Choroid plexus epithelial cell (primary cell): ENCODE measurements around the gene RAX.
A peak's percentile ranks its signal among the peaks of the same experiment; 100 is the strongest.

Source experiments
- DNase-seq: peaks from one replicate; pipeline ENCODE4 v3.0.0-alpha.2; 2010; ENCODE audit warnings: low read depth
- H3K4me3 ChIP-seq: 2 replicates; pipeline ENCODE4 v1.5.1; 2011; ENCODE audit warnings: low read depth, mild to moderate bottlenecking, control low read depth, low read length, moderate library complexity
- TF ChIP-seq, protein P1 (sequence below): conservative IDR thresholded peaks from 2 replicates; pipeline ENCODE4 v1.5.1; 2011; ENCODE audit warnings: low read depth, mild to moderate bottlenecking, control low read depth, inconsistent platforms, low read length, moderate library complexity

Gene RAX

DNA sequence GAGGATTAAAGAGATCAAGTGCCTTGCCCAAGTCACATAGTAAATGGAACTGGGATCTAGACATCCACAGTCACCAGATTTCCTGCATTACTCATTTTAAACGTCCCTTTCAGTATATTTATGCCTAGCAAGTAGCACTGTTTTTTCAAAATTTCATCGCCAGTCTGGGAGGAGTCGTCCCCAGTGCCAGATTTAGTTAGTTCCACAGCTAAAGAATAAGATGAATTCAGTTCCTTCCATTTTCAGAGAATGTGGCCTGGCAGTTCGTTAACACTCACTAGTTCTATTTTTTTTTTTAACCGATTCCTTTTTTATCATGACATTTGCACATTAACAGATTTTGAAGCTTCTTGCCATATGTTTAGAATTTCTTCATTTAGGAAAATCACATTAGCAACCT lies 42.1 kb downstream of the RAX start:
- TF ChIP-seq, protein P1, sequence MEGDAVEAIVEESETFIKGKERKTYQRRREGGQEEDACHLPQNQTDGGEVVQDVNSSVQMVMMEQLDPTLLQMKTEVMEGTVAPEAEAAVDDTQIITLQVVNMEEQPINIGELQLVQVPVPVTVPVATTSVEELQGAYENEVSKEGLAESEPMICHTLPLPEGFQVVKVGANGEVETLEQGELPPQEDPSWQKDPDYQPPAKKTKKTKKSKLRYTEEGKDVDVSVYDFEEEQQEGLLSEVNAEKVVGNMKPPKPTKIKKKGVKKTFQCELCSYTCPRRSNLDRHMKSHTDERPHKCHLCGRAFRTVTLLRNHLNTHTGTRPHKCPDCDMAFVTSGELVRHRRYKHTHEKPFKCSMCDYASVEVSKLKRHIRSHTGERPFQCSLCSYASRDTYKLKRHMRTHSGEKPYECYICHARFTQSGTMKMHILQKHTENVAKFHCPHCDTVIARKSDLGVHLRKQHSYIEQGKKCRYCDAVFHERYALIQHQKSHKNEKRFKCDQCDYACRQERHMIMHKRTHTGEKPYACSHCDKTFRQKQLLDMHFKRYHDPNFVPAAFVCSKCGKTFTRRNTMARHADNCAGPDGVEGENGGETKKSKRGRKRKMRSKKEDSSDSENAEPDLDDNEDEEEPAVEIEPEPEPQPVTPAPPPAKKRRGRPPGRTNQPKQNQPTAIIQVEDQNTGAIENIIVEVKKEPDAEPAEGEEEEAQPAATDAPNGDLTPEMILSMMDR = no peak
- DNase-seq = no peak

DNA sequence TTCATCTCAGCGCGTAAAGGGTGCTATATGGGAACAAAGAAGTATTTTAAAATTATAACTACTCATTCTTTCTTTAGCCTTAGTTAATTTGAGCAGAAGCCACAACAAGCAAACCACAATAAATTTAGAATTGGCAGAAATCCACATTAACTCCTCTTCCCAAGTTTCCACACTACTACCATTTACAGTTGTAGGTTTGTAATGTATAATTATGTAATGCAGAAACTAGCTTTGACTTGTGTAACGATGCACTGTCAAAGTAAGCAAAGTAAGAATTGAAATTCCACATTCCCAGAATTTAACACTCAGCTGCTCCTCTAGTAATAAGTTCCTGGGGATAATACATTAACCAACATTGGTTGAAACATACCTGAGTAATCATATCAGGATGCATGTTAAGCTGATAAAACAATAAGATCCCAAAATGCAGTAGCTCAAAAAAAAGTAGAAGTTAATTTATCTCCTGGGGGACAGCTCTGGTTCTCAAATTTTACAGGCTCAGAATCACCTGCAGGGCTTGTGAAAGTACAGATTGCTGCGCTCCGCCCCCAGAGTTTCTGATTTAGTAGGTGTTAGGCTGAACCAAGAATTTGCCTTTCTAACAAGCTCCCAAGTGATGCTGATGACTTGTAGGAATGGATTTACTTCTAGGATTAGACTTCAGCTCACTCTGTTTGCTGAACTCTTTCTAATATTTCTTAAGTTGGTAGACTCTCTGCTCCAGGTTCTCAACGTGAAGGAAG lies 43.4 kb downstream of the RAX start:
- no peak overlapping the region for H3K4me3 ChIP-seq
- DNase-seq = no peak
- TF ChIP-seq, protein P1 = no peak

More for the DNA sequence above, 42.1 kb downstream of the RAX start:
- no peak overlapping the region for H3K4me3 ChIP-seq

DNA sequence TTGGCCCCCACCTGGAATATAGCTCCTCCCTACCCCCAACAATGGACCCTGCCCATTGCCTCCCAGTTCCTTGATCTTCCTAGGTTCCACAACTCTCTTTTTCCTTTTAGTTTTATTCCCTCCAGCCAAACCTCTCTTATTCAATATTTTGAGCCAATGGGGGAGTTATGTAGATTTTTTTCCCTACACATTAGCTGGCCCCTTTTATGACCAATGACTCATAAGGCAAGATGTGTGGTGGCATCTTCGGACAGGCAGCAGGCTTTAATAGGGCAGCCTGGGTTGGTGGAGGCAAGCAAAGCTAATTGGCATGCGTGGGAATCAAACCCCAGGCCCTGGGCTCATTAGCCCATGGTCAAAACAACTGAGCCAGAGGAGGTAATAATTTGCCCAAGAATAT lies 44.1 kb downstream of the RAX start:
- TF ChIP-seq, protein P1 = no peak
- DNase-seq = no peak
- H3K4me3 ChIP-seq = no peak overlapping the region

DNA sequence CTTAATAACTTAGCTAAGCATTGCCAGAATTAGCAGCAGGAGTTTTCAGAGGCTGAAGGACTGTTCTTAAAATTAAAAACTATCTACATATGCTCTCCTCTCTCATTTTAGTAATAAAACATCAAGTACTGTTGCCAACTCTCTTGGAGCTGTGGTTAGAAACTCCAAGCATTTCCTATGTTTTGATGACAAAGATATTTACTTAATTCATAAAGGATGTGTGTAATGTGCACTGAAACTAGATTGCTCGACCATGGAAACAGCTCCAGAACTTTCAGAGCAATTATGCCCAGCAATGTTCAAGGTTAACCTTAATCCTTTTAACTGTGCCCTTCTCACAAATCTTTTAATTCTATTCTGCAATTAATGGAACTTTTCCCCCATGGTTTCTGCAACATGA lies 44.9 kb downstream of the RAX start:
- TF ChIP-seq, protein P1 = no peak
- peak; percentile 2 for DNase-seq
- no peak overlapping the region for H3K4me3 ChIP-seq

DNA sequence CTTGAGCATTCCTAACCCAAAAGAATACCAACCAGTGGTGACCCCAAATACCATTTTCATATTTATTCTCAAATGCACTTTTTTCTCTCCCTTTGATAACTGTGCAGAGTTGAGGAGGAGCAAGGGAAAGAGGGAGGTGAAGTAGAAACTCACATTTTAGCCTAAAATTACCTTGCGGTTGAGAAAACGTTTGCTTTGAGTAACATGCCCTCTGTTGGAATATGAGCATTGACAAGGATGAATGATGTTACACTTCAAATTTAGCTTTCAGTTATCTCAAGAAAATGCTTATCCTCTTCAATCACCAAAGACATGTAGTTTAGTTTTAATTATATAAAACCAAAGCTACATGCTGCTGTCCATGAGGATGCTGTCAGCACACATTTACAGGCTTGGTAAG lies 50.9 kb downstream of the RAX start:
- DNase-seq = no peak
- TF ChIP-seq, protein P1 = no peak
- no peak overlapping the region for H3K4me3 ChIP-seq

DNA sequence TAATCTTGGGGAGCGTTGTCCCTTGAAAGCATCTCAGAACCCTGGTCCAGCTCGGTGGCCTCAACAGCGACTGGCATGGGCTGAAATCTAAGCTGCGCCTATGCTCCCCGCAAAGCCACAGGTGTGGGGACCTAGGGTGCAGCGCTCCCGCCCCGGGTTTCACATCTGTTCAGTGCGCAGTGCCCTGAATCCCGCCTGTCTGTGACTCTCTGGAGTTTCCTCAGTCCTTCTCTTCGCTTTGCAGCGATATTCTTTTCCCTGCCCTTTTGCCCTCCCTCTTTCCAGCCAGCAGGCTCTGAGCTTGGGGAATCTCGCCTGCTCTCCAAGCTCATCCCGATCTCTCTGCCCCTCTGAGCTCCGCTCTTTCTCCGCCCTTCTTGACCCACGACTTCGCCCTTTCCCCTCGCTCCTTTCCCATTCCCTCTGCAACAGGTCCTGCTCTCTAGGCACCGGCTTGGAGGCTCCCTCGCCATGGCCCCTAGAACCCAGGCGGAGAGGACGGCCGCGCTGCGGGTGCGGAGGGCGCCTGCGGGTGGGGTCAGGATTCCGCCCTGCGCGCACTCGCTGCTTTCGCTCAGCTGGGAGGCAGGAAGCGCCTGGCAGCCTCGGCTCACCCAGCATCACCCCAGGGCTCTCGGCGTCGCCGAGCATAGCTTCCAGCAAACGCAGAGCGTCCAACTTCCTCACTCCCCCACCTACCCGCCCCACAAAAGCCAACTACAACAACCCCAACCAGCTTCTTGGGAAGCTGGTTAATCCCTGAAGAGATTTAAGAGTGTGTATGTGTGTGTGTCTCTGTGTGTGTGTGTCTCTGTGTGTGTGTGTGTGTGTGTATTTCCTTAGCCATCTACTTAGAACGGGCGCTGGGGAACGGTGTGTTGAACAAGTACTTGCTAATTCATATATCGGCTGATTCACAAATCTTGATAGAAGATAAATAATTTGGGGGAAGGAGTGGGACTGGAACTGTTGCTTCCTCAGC lies 52.2 kb downstream of the RAX start:
- TF ChIP-seq, protein P1 = no peak
- H3K4me3 ChIP-seq = no peak overlapping the region
- no peak for DNase-seq
